ENCODE data around the gene OSBP. TPM values are rescaled to one million over a fixed set of nuclear protein-coding genes. Genes with fewer than 3 reads are reported as not detected.

OSBP gene
- polyA plus RNA-seq, 1 donor (not counting 4 experiments of a cell fraction or from before 2014, with no cell fraction given): 31.9 TPM

DNA sequence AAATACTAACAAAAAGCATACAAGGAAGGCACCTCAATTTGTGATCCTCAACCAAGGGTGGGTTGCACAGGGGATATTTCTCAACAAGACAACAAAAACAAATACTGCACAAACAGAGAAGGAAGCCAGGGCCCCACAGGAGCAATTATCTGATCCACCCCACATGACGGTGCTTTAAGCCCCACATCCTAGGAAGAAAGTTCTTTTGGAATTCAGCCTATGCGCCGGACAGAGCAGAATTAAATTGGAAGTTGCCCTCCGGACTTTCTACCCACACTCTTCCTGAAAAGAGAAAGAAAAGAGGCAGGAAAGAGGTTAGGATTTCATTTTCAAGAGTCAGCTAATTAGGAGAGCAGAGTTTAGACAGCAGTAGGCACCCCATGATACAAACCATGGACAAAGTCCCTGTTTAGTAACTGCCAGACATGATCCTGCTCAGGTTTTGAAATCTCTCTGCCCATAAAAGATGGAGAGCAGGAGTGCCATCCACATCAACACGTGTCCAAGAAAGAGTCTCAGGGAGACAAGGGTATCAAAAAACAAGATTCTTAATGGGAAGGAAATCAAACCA lies 40.6 kb downstream of the OSBP start:
- no peaks in the 10 kb centered on the region for H3K27me3 ChIP-seq (ENCODE audit: control insufficient read depth, extremely low read depth, insufficient read depth, low read length)
- no peak overlapping the region for H2AFZ ChIP-seq (ENCODE audit: control insufficient read depth, low read length)
- H3K4me1 ChIP-seq (ENCODE audit: control insufficient read depth, extremely low read depth, insufficient read depth, low read length): peaks cover 10% of the 10 kb centered on the region
- TF ChIP-seq, protein P1, sequence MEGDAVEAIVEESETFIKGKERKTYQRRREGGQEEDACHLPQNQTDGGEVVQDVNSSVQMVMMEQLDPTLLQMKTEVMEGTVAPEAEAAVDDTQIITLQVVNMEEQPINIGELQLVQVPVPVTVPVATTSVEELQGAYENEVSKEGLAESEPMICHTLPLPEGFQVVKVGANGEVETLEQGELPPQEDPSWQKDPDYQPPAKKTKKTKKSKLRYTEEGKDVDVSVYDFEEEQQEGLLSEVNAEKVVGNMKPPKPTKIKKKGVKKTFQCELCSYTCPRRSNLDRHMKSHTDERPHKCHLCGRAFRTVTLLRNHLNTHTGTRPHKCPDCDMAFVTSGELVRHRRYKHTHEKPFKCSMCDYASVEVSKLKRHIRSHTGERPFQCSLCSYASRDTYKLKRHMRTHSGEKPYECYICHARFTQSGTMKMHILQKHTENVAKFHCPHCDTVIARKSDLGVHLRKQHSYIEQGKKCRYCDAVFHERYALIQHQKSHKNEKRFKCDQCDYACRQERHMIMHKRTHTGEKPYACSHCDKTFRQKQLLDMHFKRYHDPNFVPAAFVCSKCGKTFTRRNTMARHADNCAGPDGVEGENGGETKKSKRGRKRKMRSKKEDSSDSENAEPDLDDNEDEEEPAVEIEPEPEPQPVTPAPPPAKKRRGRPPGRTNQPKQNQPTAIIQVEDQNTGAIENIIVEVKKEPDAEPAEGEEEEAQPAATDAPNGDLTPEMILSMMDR (optimal IDR thresholded peaks at IDR 0.05 in 1 of 3, IDR thresholded peaks at IDR 0.05 in 1 of 3, conservative IDR thresholded peaks at IDR 0.05 in 1 of 3; ENCODE audit: extremely low read depth in 1 of 3, insufficient read depth in 2 of 3, low read length in 3 of 3): no peak
- TF ChIP-seq EZH2 (IDR thresholded peaks at IDR 0.05; ENCODE audit: low read length): no peak
- no peaks in the 10 kb centered on the region for H3K9me3 ChIP-seq (ENCODE audit: control insufficient read depth, low read depth, low read length)
- H3K4me3 ChIP-seq (ENCODE audit: control insufficient read depth in 2 of 3, extremely low read depth in 1 of 3, insufficient read depth in 2 of 3, low read depth in 1 of 3, low read length in 3 of 3): no peak overlapping the region
- H3K27ac ChIP-seq (ENCODE audit: control insufficient read depth, insufficient read depth, low read length): no peak overlapping the region
- DNase-seq (ENCODE audit: low read depth, low spot score) (no peak), FAIRE-seq (no peak)
- no peak overlapping the region for H3K9ac ChIP-seq (ENCODE audit: control insufficient read depth, extremely low read depth, insufficient read depth, low read length)
- no peaks in the 10 kb centered on the region for H3K9me1 ChIP-seq (ENCODE audit: control insufficient read depth, extremely low read depth, insufficient read depth, low read length)
- H3K4me2 ChIP-seq (ENCODE audit: control insufficient read depth, extremely low read depth, insufficient read depth, low read depth, low read length): no peak overlapping the region
- H3K79me2 ChIP-seq (ENCODE audit: control insufficient read depth, insufficient read depth, low read length): no peaks in the 10 kb centered on the region
- H4K20me1 ChIP-seq (ENCODE audit: control insufficient read depth, extremely low read depth, insufficient read depth, low read length): no peaks in the 10 kb centered on the region
- H3K36me3 ChIP-seq (ENCODE audit: control insufficient read depth in 2 of 2, extremely low read depth in 1 of 2, insufficient read depth in 2 of 2, low read length in 2 of 2): peaks cover 19 to 25% of the 10 kb centered on the region in 2 experiments
- dilution Hi-C loops (cut with MboI; ENCODE audit: extremely low pct_ligation_motif_present, low sequenced_read_pairs): no loop called here

GRCh38 chr11:59574467-59574866 lies 41.1 kb downstream of the OSBP start:
- DNase-seq (ENCODE audit: low read depth, low spot score) (no peak), FAIRE-seq (no peak)
- Histone ChIP-seq H3K27me3 (ENCODE audit: control insufficient read depth, extremely low read depth, insufficient read depth, low read length) (no peaks in the 10 kb centered on the region), H3K4me3 (ENCODE audit: control insufficient read depth in 2 of 3, extremely low read depth in 1 of 3, insufficient read depth in 2 of 3, low read depth in 1 of 3, low read length in 3 of 3) (no peak overlapping the region), H3K9ac (ENCODE audit: control insufficient read depth, extremely low read depth, insufficient read depth, low read length) (no peak overlapping the region), H3K9me3 (ENCODE audit: control insufficient read depth, low read depth, low read length) (no peaks in the 10 kb centered on the region), H2AFZ (ENCODE audit: control insufficient read depth, low read length) (no peak overlapping the region), H3K9me1 (ENCODE audit: control insufficient read depth, extremely low read depth, insufficient read depth, low read length) (no peaks in the 10 kb centered on the region), H3K36me3 (ENCODE audit: control insufficient read depth in 2 of 2, extremely low read depth in 1 of 2, insufficient read depth in 2 of 2, low read length in 2 of 2) (peaks cover 18 to 25% of the 10 kb centered on the region in 2 experiments), H3K4me1 (ENCODE audit: control insufficient read depth, extremely low read depth, insufficient read depth, low read length) (peaks cover 10% of the 10 kb centered on the region), H3K4me2 (ENCODE audit: control insufficient read depth, extremely low read depth, insufficient read depth, low read depth, low read length) (no peak overlapping the region), H3K79me2 (ENCODE audit: control insufficient read depth, insufficient read depth, low read length) (no peaks in the 10 kb centered on the region), H4K20me1 (ENCODE audit: control insufficient read depth, extremely low read depth, insufficient read depth, low read length) (no peaks in the 10 kb centered on the region), H3K27ac (ENCODE audit: control insufficient read depth, insufficient read depth, low read length) (no peak overlapping the region)
- no peak for TF ChIP-seq EZH2 (IDR thresholded peaks at IDR 0.05; ENCODE audit: low read length)
- TF ChIP-seq, protein P1 (optimal IDR thresholded peaks at IDR 0.05 in 1 of 3, IDR thresholded peaks at IDR 0.05 in 1 of 3, conservative IDR thresholded peaks at IDR 0.05 in 1 of 3; ENCODE audit: extremely low read depth in 1 of 3, insufficient read depth in 2 of 3, low read length in 3 of 3): no peak
- dilution Hi-C loops (cut with MboI; ENCODE audit: extremely low pct_ligation_motif_present, low sequenced_read_pairs): no loop called here
